Liver (tissue), 3 donors: ENCODE results near the gene PTPRD.

Experiments
- ATF3 ChIP-seq: IDR thresholded peaks from 2 replicates; pipeline ENCODE4 v1.6.1; 2016; ENCODE audit warnings: antibody characterized with exemption
- CTCF ChIP-seq: fragments of 150-350 bp; IDR thresholded peaks from 2 replicates; pipeline ENCODE4 v1.5.1; 2017; ENCODE audit warnings: improper control_type of control experiment, low read depth, low read length; ENCODE audit not compliant: missing input control
- EGR1 ChIP-seq, 2 donors: IDR thresholded peaks; 2 replicates each; pipeline ENCODE4 v1.6.1; 2016 to 2018; ENCODE audit warnings: antibody characterized with exemption in 2 of 2, low read depth in 2 of 2
- FOXA1 ChIP-seq: IDR thresholded peaks from 2 replicates; pipeline ENCODE4 v1.6.1; 2016; ENCODE audit warnings: antibody characterized with exemption
- GABPA ChIP-seq, 2 donors: IDR thresholded peaks in 1 of 2; conservative IDR thresholded peaks in 1 of 2; 2 replicates each; pipeline ENCODE4 v1.6.1; 2016; ENCODE audit warnings: antibody characterized with exemption in 2 of 2, mild to moderate bottlenecking in 1 of 2, moderate library complexity in 1 of 2
- JUND ChIP-seq, 2 donors: IDR thresholded peaks; 2 replicates each; pipeline ENCODE4 v1.6.1; 2016; ENCODE audit warnings: antibody characterized with exemption in 2 of 2
- MAX ChIP-seq: IDR thresholded peaks from 2 replicates; pipeline ENCODE4 v1.6.1; 2016; ENCODE audit warnings: antibody characterized with exemption
- RAD21 ChIP-seq, 2 donors: IDR thresholded peaks; 2 replicates each; pipeline ENCODE4 v1.6.1; 2016; ENCODE audit warnings: antibody characterized with exemption in 2 of 2, mild to moderate bottlenecking in 2 of 2
- RXRA ChIP-seq, 2 donors: IDR thresholded peaks; 2 replicates each; pipeline ENCODE4 v1.6.1; 2017 to 2018; ENCODE audit warnings: antibody characterized with exemption in 2 of 2, mild to moderate bottlenecking in 1 of 2
- TAF1 ChIP-seq: conservative IDR thresholded peaks from 2 replicates; pipeline ENCODE4 v1.6.1; 2016; ENCODE audit warnings: antibody characterized with exemption, mild to moderate bottlenecking
- YY1 ChIP-seq: IDR thresholded peaks from 2 replicates; pipeline ENCODE4 v1.6.1; 2016; ENCODE audit warnings: antibody characterized with exemption, mild to moderate bottlenecking
- ZBTB33 ChIP-seq: IDR thresholded peaks from 2 replicates; pipeline ENCODE4 v1.6.1; 2016; ENCODE audit warnings: antibody characterized with exemption
- donor health status: healthy.
- donor health status: healthy.

- no peak for TF ChIP-seq TAF1
- no peak for TF ChIP-seq CTCF
- no peak for TF ChIP-seq ATF3
- TF ChIP-seq RXRA (IDR thresholded peaks at IDR 0.05): no peak
- TF ChIP-seq JUND (IDR thresholded peaks at IDR 0.05): no peak
- TF ChIP-seq RAD21 (IDR thresholded peaks at IDR 0.05): no peak
- no peak for TF ChIP-seq FOXA1
- TF ChIP-seq GABPA (IDR thresholded peaks at IDR 0.05 in 1 of 2, conservative IDR thresholded peaks at IDR 0.05 in 1 of 2): no peak
- TF ChIP-seq EGR1 (IDR thresholded peaks at IDR 0.05; ENCODE audit: low read depth in 2 of 2): no peak
- TF ChIP-seq YY1: no peak
- TF ChIP-seq ZBTB33: no peak
- no peak for TF ChIP-seq MAX
Measured at GRCh38 chr9:8860086-8860485, 1752.7 kb downstream of the PTPRD start.
